Right lung (tissue), 5 donors: ENCODE measurements around the gene CCDC106. TPM values are rescaled to one million over a fixed set of nuclear protein-coding genes. Genes with fewer than 3 reads are reported as not detected.

Experiments
- DNase-seq, 2 donors: peaks; one replicate each; pipeline ENCODE4 v3.0.0-alpha.2; 2013
- polyA plus RNA-seq, 5 donors: library from polyadenylated mRNA; unstranded; fragments of 120-200 nt; gene quantifications; one replicate each; pipeline versions ENCODE4 v1.2.1 to v1.2.3, GENCODE V29; 2013; ENCODE audit warnings: inconsistent platforms in 1 of 5, low replicate concordance in 1 of 5; ENCODE audit not compliant: insufficient read length in 5 of 5, insufficient read depth in 1 of 5

The CCDC106 gene
- polyA plus RNA-seq, 5 donors = 11.2 to 19.3 (median 13.7) TPM

DNA sequence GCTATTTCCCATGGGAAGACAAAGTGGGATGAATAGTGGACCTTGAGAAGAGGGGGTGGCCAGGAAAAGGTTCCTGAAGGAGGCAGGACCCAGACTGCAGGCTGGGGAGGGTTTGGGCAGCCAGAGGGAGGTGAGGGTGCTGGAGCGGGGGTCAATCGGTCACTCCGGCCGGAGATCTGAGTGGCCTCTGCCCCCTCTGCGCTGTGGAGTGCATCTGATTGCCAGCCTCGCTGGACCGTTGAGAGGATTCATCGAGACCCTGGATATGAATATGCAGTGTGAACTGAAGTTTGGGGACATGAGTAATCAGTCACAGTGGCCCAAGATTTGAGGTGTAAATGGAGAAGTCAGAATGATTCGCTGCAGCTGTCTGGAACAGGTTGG lies 12.7 kb upstream of the CCDC106 start:
- DNase-seq = no peak

DNA sequence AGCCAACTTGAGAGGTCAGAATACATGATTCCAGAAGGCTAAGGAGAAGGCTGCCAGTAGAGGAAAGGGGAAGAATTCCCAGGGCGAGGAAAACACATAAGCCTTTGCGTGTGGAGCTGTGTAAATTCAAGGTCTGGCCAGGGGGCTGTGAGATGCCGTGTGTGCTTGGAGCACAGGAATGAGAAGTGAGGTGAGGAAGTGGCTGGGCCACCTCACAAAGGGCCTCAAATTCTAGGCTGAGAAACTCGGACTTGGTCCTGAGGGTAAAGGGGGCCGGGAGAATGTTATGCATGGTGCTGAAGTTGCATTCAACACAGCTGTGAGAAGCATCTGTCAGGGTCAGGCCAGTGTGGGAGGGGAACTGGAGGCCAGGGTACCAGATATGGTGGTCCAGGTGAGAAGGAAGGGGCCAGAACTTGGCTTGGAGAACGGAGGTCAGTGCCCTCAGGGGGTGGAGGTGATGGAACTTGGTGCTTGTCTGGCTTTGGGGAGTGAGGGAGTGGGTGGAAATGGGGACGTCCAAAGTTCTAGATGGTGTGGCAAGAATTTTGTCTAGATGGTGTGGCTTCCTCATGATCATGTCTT lies 12.1 kb upstream of the CCDC106 start:
- DNase-seq = no peak

DNA sequence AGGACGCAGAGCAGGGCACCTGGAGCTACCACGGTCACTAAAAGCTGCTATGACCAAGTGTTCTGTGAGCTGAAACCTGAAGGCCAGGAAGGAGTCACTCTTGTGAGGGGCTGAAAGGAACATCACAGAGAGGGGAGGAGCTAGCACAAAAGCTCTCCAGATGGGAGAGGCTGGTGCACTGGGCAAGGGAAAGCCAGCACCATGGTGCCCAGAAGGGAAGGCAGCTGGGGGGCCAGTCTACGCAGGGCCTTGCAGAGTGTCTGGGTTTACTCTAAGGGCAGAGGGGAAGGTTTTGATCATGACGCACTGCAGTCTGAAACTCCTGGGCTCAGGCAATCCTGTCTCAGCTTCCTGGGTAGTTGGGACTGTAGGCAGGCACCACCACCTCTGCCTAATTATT lies 11.3 kb upstream of the CCDC106 start:
- no peak for DNase-seq

DNA sequence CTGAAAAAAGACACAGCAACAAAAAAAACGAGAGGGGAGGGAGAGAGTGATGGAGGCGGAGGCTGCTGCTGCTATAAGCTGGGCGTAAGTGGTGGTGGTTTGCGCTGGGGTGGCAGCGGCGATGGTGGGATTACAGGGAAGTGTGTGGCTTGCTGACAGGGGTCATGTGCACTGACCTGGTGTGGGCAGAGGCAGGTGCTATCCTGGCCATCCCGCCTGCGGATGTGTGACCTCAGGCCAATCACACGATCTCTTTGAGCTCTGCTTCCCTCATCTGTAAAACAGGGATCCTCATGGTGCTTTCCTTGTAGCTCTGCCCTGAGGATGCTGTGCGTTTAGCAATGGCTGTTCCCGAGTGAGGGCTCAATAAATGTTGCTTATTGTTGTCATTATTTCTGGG lies 10.5 kb upstream of the CCDC106 start:
- no peak for DNase-seq

DNA sequence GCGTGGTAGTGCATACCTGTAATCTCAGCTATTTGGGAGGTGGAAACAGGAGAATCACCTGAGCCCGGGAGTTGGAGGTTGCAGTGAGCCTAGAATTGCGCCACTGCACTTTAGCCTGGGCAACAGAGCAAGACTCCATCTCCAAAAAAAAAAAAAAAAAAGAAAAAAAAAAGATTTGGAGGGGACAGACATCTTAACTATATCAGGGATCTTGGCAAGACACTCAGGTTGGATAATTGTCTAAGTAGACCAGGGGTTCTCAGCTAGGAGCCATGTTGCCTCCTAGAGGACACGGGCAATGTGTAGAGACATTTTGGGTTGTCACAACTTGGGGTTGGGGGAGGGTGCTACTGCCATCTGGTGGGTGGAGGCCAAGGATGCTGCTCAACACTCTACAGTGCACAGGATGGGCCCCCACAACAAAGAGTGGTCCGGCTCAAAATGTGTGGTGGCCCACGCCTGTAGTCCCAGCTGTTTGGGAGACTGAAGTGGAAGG lies 9.1 kb upstream of the CCDC106 start:
- DNase-seq = no peak

DNA sequence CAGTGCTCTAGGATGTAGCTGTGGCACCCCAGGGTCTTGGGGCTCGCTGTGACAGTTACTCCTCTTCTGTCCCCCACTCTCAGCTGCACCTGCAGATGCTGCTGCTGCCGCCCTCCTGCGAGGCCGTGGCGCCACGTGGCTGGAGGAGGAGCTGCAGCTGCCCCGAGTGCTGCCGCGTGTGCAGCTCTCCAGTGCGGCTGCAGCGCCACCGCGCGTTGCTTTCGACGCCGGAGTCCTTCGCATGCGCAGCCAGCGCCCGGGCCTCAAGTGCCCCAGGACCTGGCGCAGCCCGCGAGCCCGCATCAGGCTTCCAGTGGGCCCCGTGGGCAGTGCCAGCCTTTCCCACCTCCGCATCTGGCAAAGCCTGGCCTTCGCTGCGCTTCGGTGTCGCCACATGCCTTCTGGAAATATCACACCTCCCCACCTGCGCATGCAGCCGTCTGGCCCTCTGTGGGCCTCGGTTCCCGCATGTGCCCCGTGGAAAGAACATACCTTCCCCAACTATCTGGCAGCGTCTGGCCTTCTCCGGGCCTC lies 7.9 kb upstream of the CCDC106 start:
- DNase-seq = peak; percentile 51 to 56

DNA sequence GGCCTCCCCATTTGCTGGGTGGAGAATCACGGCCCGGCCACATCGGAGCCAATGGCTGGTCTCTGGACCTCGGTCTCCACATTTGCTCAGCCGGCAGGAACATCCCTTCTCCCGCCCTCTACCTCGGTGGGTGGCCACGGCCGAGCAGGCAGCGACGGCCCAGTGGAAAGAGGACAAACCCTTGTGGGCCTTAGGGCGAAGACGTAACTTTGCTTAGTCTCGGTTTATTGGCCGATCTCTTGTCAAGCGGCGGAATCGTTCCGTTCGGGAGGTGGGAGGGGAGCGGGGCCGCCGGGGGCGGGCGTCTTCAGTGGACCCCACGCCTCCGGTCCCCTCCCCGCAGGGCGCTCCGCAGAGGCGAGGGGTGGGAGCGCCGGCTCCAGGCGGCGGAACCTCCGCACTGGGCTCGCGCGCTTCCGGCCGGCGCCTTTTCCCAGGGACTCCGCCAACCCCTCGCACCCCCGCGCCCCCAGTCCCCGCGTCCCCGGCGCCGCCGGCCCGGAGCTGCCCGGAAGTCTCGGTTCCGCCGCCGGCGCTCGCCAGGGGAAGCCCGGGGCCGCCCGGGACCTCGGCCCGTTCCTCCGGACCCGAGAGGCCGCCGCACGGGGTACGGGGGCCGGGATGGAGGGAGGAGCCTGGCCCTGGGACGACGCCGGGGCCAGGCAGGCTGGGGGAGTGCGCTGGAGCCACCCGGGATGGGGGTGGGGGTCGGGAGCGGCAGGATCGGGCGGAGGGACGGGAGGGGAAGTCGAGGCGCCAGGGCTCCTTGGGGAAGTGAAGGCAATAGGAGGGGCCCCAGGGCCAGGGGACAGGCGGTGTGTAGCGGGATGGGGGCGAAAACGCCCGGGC lies 7.2 kb upstream of the CCDC106 start, which contains the start of gene ZNF580:
Gene ZNF580, plus strand, starts transcription at position 426 of the 849 bp plus-strand sequence. CDS start 1,507 bp downstream, outside the sequence.
- DNase-seq = peak; percentile 60 to 71

DNA sequence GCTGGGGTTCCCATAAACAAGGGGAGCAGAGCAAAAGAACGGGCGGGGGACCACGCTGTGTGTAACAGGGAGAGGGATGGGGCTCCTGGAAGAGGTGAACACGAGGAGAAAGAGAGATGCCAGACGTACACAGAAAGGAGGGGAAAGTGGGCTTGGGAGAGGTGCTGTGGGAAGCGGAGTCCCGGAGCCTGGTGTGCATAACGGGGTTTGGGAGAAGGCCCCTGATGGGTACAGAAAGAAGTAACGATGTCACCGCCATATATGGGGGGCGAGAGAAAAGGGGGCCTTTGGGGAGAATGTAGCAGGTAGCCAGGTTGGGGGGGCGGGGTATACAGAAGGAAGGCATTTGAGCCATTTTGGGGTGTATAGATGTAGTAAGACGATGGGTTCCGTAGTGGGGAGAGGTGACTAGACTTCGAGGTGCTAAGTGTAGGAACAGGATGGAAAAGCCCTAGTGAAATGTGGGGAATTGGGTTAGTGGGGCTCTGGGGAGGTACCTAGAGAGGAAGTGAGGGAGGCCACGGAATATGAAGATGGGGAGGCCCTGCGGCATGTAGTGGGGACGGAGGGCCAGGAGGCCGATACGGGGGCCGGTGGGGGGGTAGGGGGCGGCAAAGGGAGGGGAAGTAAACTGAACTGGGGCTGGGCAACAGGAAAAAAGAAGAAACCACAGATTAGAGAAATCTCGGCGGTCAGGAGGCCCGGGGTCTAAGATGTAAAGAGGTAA lies 6.4 kb upstream of the CCDC106 start:
- no peak for DNase-seq

DNA sequence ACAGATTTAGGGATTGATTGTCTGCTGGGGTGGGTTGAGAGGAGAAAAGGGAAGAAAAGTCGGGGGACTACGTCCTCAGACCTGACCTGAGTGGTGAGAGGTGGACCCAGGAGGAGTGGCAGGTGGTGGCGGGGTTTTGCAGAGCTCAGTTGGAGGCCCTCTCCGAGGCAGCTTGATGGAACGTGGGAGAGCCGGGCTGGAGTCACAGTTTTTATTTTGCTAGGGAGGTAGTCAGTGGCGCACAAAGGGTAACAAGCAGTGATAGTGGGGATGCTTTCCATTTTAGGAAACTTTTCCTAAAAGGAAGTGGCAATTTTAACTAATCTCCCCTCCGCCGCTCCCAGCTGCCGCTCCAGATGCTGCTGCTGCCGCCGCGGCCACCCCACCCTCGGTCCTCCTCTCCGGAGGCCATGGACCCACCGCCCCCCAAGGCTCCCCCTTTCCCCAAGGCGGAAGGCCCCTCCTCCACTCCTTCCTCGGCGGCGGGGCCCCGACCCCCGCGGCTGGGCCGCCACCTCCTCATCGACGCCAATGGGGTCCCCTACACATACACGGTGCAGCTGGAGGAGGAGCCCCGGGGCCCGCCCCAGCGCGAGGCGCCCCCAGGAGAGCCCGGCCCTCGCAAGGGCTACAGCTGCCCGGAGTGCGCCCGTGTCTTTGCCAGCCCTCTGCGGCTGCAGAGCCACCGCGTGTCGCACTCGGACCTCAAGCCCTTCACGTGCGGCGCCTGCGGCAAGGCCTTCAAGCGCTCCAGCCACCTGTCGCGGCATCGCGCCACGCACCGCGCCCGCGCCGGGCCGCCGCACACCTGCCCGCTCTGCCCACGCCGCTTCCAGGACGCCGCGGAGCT lies 5.6 kb upstream of the CCDC106 start:
- no peak for DNase-seq

DNA sequence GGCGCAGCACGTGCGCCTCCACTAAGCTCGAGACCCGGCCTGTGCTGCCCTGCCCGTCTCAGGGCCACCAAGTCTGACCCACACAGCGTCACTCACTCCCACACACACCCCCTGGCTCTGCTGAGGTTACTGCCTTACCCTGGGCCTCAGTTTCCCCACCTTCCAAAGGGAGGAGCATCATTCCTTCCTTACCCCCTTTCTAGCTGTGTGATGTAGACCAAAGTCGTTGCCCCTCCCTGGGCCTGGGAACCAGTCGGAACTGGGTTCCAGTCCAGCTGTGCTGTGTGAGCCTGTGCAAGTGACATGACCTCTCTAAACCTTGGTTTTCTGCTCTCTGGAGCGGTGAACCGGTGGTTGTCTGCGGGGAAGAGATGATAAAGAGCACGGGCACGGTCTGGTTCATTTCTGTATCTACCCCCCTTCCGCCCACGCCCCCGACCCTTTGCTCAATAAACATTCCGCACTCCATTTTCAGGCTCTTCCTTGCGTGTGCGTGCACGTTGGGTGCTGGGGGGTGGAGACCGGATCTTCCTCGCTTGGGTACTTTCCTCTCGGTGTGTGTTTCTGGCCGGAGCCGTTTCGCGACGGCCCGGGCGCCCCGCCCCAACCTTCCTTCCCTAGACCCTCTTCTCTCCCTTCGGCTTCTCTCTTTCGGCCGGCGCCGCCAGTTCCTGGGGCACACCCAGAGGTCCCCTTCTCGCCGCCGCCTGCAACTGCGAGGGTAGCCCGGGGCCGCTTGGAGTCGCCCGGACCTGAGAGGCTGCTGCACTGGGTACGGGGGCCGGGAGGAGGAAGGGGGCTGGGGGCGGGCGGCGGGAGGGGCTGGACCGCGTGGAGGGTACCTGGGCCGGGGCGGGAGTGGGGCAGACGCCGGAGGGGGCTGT lies 4.8 kb upstream of the CCDC106 start, which contains the start of gene ZNF581:
Gene ZNF581, plus strand, starts transcription at position 647 of the 884 bp plus-strand sequence. CDS start 923 bp downstream, outside the sequence.
- peak; percentile 48 to 63 for DNase-seq

DNA sequence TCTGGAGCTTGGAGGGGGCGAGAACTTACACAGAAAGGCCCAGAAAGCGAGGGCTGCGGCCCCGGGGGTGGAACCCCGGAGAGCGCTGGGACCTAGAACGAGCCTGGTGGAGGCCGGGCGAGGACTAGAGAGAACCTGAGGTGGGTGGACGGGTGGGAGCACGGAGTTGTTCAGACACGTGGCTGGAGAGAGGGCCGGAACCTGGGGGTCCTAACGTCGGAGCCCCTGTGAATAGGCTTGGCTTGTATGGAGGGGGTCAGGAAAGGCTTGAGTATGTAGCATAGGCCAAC lies 4.2 kb upstream of the CCDC106 start:
- no peak for DNase-seq

DNA sequence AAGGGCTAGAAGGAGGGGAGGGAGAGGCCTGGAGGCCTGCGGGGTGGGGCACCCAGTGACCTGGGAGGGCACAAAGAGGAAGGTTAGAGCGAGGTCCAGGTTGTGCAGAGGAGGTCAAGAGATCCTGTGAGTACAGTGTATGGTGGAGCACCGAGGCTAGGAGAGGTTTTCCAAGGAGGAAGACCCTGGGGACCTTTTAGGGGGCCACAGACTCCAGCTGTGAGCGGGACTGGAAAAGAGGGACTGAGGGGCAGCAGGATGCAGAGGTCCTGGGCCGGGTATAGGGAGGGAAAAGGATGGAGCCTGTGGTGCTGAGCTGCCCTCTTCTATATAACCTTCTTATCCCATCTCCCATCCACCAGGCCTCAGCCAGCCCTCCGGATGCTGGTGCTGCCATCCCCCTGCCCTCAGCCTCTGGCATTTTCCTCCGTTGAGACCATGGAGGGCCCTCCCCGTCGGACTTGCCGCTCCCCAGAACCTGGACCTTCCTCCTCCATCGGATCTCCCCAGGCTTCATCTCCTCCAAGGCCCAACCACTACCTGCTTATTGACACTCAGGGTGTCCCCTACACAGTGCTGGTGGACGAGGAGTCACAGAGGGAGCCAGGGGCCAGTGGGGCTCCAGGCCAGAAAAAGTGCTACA lies 3.7 kb upstream of the CCDC106 start:
- DNase-seq = no peak

DNA sequence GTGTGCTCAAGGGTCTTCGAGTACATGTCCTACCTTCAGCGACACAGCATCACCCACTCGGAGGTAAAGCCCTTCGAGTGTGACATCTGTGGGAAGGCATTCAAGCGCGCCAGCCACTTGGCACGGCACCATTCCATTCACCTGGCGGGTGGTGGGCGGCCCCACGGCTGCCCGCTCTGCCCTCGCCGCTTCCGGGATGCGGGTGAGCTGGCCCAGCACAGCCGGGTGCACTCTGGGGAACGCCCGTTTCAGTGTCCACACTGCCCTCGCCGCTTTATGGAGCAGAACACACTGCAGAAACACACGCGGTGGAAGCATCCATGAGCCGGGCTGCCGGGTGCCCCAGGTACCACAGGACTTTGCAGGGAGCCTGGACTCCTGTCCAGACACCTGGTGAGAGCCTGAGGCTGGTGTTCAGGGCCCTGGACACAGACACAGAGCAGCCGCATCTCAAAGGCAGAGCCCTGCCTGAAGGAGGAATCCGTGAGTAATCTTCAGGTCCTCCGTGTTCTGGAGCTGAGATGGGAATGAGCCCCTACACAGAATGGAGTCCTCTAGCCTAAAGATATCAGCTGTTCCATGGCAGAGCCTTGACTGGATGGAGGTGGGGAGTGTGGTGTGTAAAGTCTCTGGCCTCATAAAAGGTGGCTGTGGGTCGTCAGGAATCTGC lies 3.0 kb upstream of the CCDC106 start:
- no peak for DNase-seq

DNA sequence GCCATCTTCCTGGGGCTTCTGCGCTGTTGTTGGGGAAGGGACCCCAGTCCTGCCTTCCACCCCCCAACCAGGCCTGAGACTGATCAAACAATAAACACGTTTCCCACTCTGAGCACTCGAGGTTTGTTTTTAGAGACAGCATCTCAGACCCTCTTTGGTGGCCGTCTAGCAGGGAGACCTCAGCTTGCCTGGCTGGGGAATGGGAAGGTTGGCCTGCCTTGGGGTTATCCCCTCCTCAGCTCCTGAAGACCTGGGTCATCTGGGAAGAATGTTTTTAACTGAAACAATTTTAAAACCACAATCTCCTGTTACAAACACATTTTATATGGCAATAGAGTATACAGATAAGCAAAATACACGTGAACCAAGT lies 2.5 kb upstream of the CCDC106 start:
- DNase-seq = no peak

DNA sequence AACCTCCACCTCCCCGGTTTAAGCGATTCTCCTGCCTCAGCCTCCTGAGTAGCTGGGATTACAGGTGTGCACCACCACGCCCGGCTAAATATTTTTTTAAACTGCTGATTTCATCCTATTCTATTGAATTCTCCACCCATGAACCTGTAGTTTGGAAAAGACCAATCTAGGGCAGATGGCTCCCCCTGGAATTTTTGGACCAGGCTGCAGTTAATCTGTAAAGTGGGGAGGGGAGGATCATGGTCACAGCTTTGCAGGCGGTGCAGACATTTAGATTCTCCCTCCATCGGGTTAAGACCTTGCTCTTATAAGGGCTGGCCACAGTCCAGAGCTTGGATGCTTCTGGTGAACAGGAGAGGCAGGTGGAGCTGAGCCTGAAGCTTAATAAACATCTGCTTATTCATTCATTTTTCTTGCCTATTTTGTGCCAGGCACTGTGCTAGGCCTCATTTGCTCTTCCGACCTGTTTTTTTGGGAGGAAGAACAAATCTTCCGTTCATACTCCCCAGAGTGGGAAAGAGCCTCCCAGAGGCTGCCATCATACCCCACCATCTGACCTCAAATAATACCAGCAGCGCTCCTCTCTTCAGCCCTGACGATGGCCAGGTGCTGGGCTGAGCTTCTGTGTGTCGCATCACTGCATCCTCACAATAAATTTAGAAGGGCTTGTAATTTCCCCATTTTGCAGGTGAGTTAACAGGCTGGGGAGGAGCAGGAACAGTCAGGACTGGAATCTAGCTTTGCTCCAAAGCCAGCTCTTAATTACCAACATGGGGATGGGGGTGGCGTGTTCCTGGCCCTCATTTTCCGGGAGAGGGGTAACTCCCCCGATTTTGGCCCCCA lies 902 bp upstream of the CCDC106 start:
- DNase-seq = no peak

DNA sequence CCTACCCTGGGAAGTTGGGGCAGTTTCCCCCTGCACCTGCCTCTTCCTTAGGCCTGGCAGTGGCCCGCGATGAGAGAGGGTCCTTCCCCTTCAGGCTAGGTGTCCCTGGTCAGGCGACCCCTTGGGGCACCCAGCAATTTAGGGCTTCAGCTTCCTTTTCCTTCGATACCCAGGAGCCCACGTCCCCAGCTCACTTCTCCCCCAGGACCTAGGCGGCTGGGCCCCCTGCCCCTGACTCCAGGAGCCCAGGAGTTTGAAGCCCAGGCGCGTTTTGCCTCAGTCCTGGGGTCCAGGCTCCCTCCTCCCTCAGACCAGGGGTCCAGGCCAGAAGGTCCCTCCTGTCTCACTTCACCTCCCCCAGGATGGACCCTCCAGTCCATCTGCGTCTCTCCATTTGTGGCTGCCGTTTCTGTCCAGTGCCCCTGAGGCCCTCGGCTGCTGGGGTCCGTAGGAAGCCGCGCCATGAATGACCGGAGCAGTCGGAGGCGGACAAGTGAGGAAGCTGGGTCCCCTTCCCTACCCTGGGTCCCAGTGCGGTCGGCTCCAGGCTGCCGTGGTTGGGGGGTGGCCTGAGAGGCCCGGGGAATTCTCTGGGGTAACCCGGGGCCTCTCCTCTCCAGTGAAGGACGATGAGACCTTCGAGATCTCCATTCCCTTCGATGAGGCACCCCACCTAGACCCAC lies 714 bp downstream of the CCDC106 start:
- DNase-seq = no peak

DNA sequence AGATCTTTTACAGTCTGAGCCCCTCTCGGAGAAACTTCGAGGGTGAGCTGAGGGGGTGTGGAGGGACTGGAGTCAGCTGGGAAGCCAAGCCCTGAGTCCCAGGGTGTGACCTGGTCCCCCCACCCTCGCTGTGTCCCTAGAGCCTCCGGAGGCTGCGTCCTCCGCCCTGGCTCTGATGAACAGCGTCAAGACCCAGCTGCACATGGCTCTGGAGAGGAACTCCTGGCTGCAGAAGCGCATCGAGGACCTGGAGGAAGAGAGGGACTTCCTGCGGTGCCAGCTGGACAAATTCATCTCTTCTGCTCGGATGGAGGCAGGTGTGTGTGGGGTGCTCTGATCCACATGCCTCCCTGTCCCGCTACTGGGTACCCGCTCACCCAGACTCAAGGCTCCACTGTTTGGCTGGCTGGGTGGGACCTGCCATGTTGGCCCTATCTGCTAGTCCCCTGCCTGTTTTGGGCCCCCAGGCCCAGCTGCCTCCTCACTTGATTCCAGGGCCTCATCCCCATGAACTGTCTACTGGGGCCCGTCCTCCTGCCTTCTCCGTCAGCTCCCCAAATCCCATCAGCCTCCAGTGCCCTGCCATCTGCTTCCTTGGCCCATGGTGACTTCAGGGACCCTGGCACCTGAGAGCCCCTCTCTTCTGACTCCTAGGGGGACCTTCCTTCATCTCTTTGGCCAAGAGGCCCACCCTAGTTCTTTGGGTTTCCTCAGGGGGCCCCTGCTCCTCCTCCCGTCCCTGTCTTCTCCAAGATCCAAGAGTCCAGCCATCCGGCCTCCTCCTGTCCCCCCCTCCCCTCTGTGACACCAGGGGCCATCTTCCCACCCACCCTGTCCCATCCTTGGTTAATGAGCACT lies 1.5 kb downstream of the CCDC106 start:
- no peak for DNase-seq
